H1 (cell line): ENCODE measurements around the gene COQ8A. TPM values are rescaled to one million over a fixed set of nuclear protein-coding genes. Genes with fewer than 3 reads are reported as not detected.

ENCODE experiments used
- CTCF ChIA-PET: fragments of 300-600 bp; sonication (Branson Sonifier 250); formaldehyde crosslinking; loops from one replicate; lab custom pipeline; 2021; ENCODE audit not compliant: partially characterized antibody; lab: Charles Lee
- POLR2A ChIA-PET: fragments of 300-600 bp; sonication (Branson Sonifier 250); formaldehyde crosslinking; loops from one replicate; lab custom pipeline; 2021; ENCODE audit warnings: inconsistent platforms; ENCODE audit not compliant: partially characterized antibody; lab: Charles Lee
- DNase-seq, 2 experiments: peaks; one replicate each; pipeline versions ENCODE4 v3.0.0 to v3.0.0-alpha.2; 2010 to 2022; ENCODE audit warnings: low spot score in 2 of 2, low read depth in 1 of 2, mixed read lengths in 1 of 2
- FAIRE-seq: peaks from 2 replicates; lab custom pipeline; 2011; peaks lifted over from hg19 to GRCh38; lab: Jason Lieb, UNC
- H2AFZ ChIP-seq: 2 replicates; pipeline ENCODE4 v1.8.1; 2012; ENCODE audit warnings: low read length, inconsistent platforms
- H2AK5ac ChIP-seq: 2 replicates; pipeline ENCODE4 v1.6.1; 2013; ENCODE audit warnings: low read depth, low read length
- H2BK120ac ChIP-seq: replicated peaks from 2 replicates; pipeline ENCODE3; 2013; ENCODE audit warnings: low read depth, low read length, inconsistent platforms
- H2BK12ac ChIP-seq: 2 replicates; pipeline ENCODE4 v1.6.1; 2013; ENCODE audit warnings: low read depth, low read length
- H2BK15ac ChIP-seq: 2 replicates; pipeline ENCODE4 v1.6.1; 2013; ENCODE audit warnings: low read length
- H2BK20ac ChIP-seq: 2 replicates; pipeline ENCODE4 v1.6.1; 2013; ENCODE audit warnings: low read length
- H2BK5ac ChIP-seq: 2 replicates; pipeline ENCODE4 v1.6.1; 2013; ENCODE audit warnings: low read depth, low read length
- H3K14ac ChIP-seq: 2 replicates; pipeline ENCODE4 v1.6.1; 2013; ENCODE audit warnings: inconsistent platforms; ENCODE audit not compliant: insufficient read length
- H3K18ac ChIP-seq: 2 replicates; pipeline ENCODE4 v1.6.1; 2013; ENCODE audit warnings: low read length; ENCODE audit errors: extremely low read depth
- H3K23ac ChIP-seq: 2 replicates; pipeline ENCODE4 v1.6.1; 2013; ENCODE audit warnings: inconsistent platforms; ENCODE audit not compliant: insufficient read length
- H3K23me2 ChIP-seq: 2 replicates; pipeline ENCODE4 v1.6.1; 2013; ENCODE audit warnings: low read depth, low read length
- H3K27ac ChIP-seq: 2 replicates; pipeline ENCODE4 v1.6.1; 2011; ENCODE audit warnings: low read depth, low read length, inconsistent platforms
- H3K27me3 ChIP-seq, 4 experiments: replicated peaks in 1 of 4; 1 replicate in 1 of 4; 2 replicates in 3 of 4; pipeline versions ENCODE4 v1.6.1 to v1.8.1; 2011 to 2013; ENCODE audit warnings: low read length in 3 of 4, mild to moderate bottlenecking in 3 of 4, inconsistent platforms in 2 of 4, mixed read lengths in 2 of 4, moderate library complexity in 1 of 4; ENCODE audit not compliant: control insufficient read depth in 3 of 4, insufficient read depth in 3 of 4; ENCODE audit errors: extremely low read depth in 1 of 4
- H3K36me3 ChIP-seq, 4 experiments: 2 replicates each; pipeline versions ENCODE4 v1.6.1 to v1.8.1; 2011 to 2013; ENCODE audit warnings: mild to moderate bottlenecking in 4 of 4, low read length in 3 of 4, moderate library complexity in 2 of 4, control low read depth in 1 of 4, inconsistent platforms in 1 of 4; ENCODE audit not compliant: insufficient read depth in 4 of 4, control insufficient read depth in 2 of 4
- H3K4ac ChIP-seq: replicated peaks from 2 replicates; pipeline ENCODE3; 2013; ENCODE audit warnings: low read length, low read depth, mixed read lengths, inconsistent platforms; ENCODE audit not compliant: insufficient read length
- H3K4me1 ChIP-seq, 4 experiments: replicated peaks in 1 of 4; 1 replicate in 1 of 4; 2 replicates in 3 of 4; pipeline versions ENCODE4 v1.6.1 to v1.8.1; 2011 to 2013; ENCODE audit warnings: low read length in 3 of 4, inconsistent platforms in 2 of 4, mixed read lengths in 1 of 4; ENCODE audit not compliant: insufficient read depth in 4 of 4, control insufficient read depth in 3 of 4
- H3K4me2 ChIP-seq, 2 experiments: 2 replicates each; pipeline versions ENCODE4 v1.6.1 to v1.8.1; 2011 to 2013; ENCODE audit warnings: low read depth in 2 of 2, low read length in 2 of 2, control low read depth in 1 of 2, inconsistent platforms in 1 of 2, mild to moderate bottlenecking in 1 of 2; ENCODE audit not compliant: insufficient read depth in 1 of 2
- H3K4me3 ChIP-seq, 4 experiments: fragments of 200-600, 300-600 bp in 1 of 4; sonication (generic), shearing (Covaris generic), sonication (Bioruptor Twin) in 1 of 4; 2 replicates each; pipeline versions ENCODE4 v1.5.1 to v1.8.1; 2011 to 2016; ENCODE audit warnings: low read length in 4 of 4, low read depth in 3 of 4, control low read depth in 2 of 4, inconsistent platforms in 2 of 4, mild to moderate bottlenecking in 2 of 4, mixed read lengths in 1 of 4, moderate library complexity in 1 of 4; ENCODE audit not compliant: insufficient read depth in 2 of 4; ENCODE audit errors: extremely low read depth in 1 of 4
- H3K56ac ChIP-seq: replicated peaks from 2 replicates; pipeline ENCODE3; 2013; ENCODE audit warnings: low read depth, mild to moderate bottlenecking, mixed read lengths, low read length, inconsistent platforms; ENCODE audit not compliant: insufficient read length
- H3K79me1 ChIP-seq: 2 replicates; pipeline ENCODE4 v1.6.1; 2013; ENCODE audit warnings: low read depth, low read length, control low read depth
- H3K79me2 ChIP-seq, 2 experiments: 2 replicates each; pipeline versions ENCODE4 v1.6.1 to v1.8.1; 2012 to 2013; ENCODE audit warnings: low read length in 2 of 2, mild to moderate bottlenecking in 2 of 2, inconsistent platforms in 1 of 2; ENCODE audit not compliant: insufficient read depth in 2 of 2, control insufficient read depth in 1 of 2
- H3K9ac ChIP-seq, 4 experiments: replicated peaks in 1 of 4; 1 replicate in 1 of 4; 2 replicates in 3 of 4; pipeline versions ENCODE4 v1.6.1 to v1.8.1; 2011 to 2013; ENCODE audit warnings: low read depth in 3 of 4, low read length in 3 of 4, control low read depth in 2 of 4, mild to moderate bottlenecking in 2 of 4, moderate library complexity in 2 of 4, inconsistent platforms in 1 of 4; ENCODE audit errors: extremely low read depth in 1 of 4
- H3K9me3 ChIP-seq, 2 experiments: 2 replicates each; pipeline versions ENCODE4 v1.6.1 to v1.8.1; 2012 to 2013; ENCODE audit warnings: mild to moderate bottlenecking in 2 of 2, moderate library complexity in 2 of 2, control low read depth in 1 of 2, inconsistent platforms in 1 of 2, low read depth in 1 of 2, low read length in 1 of 2, mixed read lengths in 1 of 2; ENCODE audit not compliant: insufficient read depth in 2 of 2
- H4K20me1 ChIP-seq, 2 experiments: replicated peaks in 1 of 2; 2 replicates each; pipeline versions ENCODE3 to v1.8.1; 2011 to 2013; ENCODE audit warnings: inconsistent platforms in 2 of 2, low read length in 2 of 2, mild to moderate bottlenecking in 1 of 2; ENCODE audit not compliant: insufficient read depth in 2 of 2, control insufficient read depth in 1 of 2
- H4K5ac ChIP-seq: 2 replicates; pipeline ENCODE4 v1.6.1; 2013; ENCODE audit warnings: low read length, low read depth, mixed read lengths, inconsistent platforms; ENCODE audit not compliant: insufficient read length
- H4K8ac ChIP-seq: 2 replicates; pipeline ENCODE4 v1.8.0; 2013; ENCODE audit warnings: mild to moderate bottlenecking, moderate library complexity, low read length, inconsistent platforms; ENCODE audit not compliant: insufficient read depth; ENCODE audit errors: extremely low read depth
- H4K91ac ChIP-seq: replicated peaks from 2 replicates; pipeline ENCODE3; 2013; ENCODE audit warnings: low read length, mixed read lengths, inconsistent platforms; ENCODE audit not compliant: insufficient read length
- GABPA ChIP-seq: IDR thresholded peaks from 2 replicates; pipeline ENCODE4 v1.6.1; 2011; ENCODE audit warnings: mild to moderate bottlenecking, low read length, moderate library complexity, borderline replicate concordance; ENCODE audit not compliant: insufficient read depth
- NANOG ChIP-seq: IDR thresholded peaks from 2 replicates; pipeline ENCODE4 v1.6.1; 2011; ENCODE audit warnings: low read length, low read depth, mild to moderate bottlenecking, inconsistent platforms; ENCODE audit not compliant: insufficient read depth, poor library complexity, severe bottlenecking
- NRF1 ChIP-seq: IDR thresholded peaks from 2 replicates; pipeline ENCODE4 v1.6.1; 2011; ENCODE audit warnings: mild to moderate bottlenecking, low read depth, low read length, improper control_type of control experiment
- POLR2A ChIP-seq, 2 experiments: IDR thresholded peaks; 1 replicate in 1 of 2; 2 replicates in 1 of 2; pipeline ENCODE4 v1.6.1; 2011; ENCODE audit warnings: low read depth in 2 of 2, low read length in 2 of 2, mild to moderate bottlenecking in 2 of 2; ENCODE audit errors: control extremely low read depth in 1 of 2
- RBBP5 ChIP-seq: IDR thresholded peaks from 2 replicates; pipeline ENCODE4 v1.7.1; 2012; ENCODE audit warnings: low read depth, mild to moderate bottlenecking, inconsistent platforms, low read length, moderate library complexity, borderline replicate concordance
- WGBS, 2 experiments: shearing (Covaris generic) in 1 of 2; methylation state at CpG; one replicate each; pipeline versions ENCODE4 v1.1.6 to v1.1.7; 2013 to 2015; ENCODE audit warnings: low lambda C conversion rate in 2 of 2, mixed read lengths in 2 of 2, inconsistent platforms in 1 of 2, low coverage in 1 of 2, missing lambda C conversion rate in 1 of 2; ENCODE audit not compliant: insufficient replicate concordance in 2 of 2, insufficient coverage in 1 of 2, insufficient read length in 1 of 2; ENCODE audit errors: extremely low coverage in 1 of 2, missing lambda C conversion rate in 1 of 2; 5-methylcytosine and 5-hydroxymethylcytosine counted together
- polyA plus RNA-seq, 7 experiments: library from polyadenylated mRNA; depleted of rRNA in 3 of 7; stranded (reverse) in 5 of 7; unstranded in 2 of 7; fragments of >200 nt in 5 of 7; fragments of 200-250 nt in 2 of 7; gene quantifications; 1 replicate in 5 of 7; 2 replicates in 1 of 7; 4 replicates in 1 of 7; pipeline versions ENCODE4 v1.2.1 to v1.2.3, GENCODE V29; 2011 to 2013; ENCODE audit warnings: missing spikeins in 2 of 7, mixed read lengths in 2 of 7
- total RNA-seq: library from RNA; stranded (reverse); fragmentation: NEBNext Ultra II Directional; extraction: Animal tissue kit (Norgen Biotek cat#: 25700); gene quantifications from 2 replicates; pipeline ENCODE4 v1.2.1, GENCODE V29; 2021

Gene COQ8A
- total and polyA plus RNA-seq, 2 of the 8 experiments (the other 6 are each of a cell fraction or from before 2014, with no cell fraction given) = 28.5 to 38.9 TPM

- no peak overlapping the region for H4K5ac ChIP-seq
- H3K14ac ChIP-seq = no peak overlapping the region
- H2BK120ac ChIP-seq = no peak overlapping the region
- no peaks in the 10 kb centered on the region for H3K79me1 ChIP-seq
- H3K27me3 ChIP-seq = no peaks in the 10 kb centered on the region
- no peak overlapping the region for H3K4ac ChIP-seq
- no peak overlapping the region for H3K9ac ChIP-seq
- no peak overlapping the region for H3K4me2 ChIP-seq
- no peak overlapping the region for H3K23ac ChIP-seq
- H4K8ac ChIP-seq = no peak overlapping the region
- no peak overlapping the region for H3K4me3 ChIP-seq
- no peak for DNase-seq
- H3K4me1 ChIP-seq = no peaks in the 10 kb centered on the region; a peak in 1 of 7 replicates
- H3K79me2 ChIP-seq = no peaks in the 10 kb centered on the region
- ChIA-PET CTCF (no interaction called here), POLR2A (no interaction called here)
- WGBS, 2 experiments = 99% methylated on average over 17 of the region's 18 CpGs; no CpG with 5 or more reads in 1 of the 2 experiments
- FAIRE-seq = no peak
- no peak overlapping the region for H2BK20ac ChIP-seq
- no peak overlapping the region for H2AFZ ChIP-seq
- no peak overlapping the region; the same call in 1 of the 2 replicates for H2BK5ac ChIP-seq
- peaks cover 0 to 10% (median 3%) of the 10 kb centered on the region in 4 experiments; a peak in 5 of 8 replicates for H3K36me3 ChIP-seq
- no peak overlapping the region for H3K18ac ChIP-seq
- no peak overlapping the region for H4K91ac ChIP-seq
- H2BK15ac ChIP-seq = no peak overlapping the region
- peaks cover 4 to 5% of the 10 kb centered on the region in 2 experiments for H4K20me1 ChIP-seq
- no peak overlapping the region for H2BK12ac ChIP-seq
- no peak overlapping the region for H3K27ac ChIP-seq
- TF ChIP-seq GABPA = no peak
- no peak for TF ChIP-seq RBBP5
- TF ChIP-seq POLR2A (IDR thresholded peaks at IDR 0.05; ENCODE audit: control extremely low read depth in 1 of 2, low read depth in 2 of 2, low read length in 2 of 2) = no peak
- TF ChIP-seq NANOG = no peak
- no peak for TF ChIP-seq NRF1
- no peaks in the 10 kb centered on the region for H3K9me3 ChIP-seq
- no peak overlapping the region for H2AK5ac ChIP-seq
- no peak overlapping the region for H3K56ac ChIP-seq
- H3K23me2 ChIP-seq = peaks cover 11% of the 10 kb centered on the region; the same call in 1 of the 2 replicates
These were observed 41.7 kb downstream of the COQ8A start for GRCh38 chr1:226981838-226982237.
